PC-9 (cell line): ENCODE results near the gene LRRC27. TPM values are rescaled to one million over a fixed set of nuclear protein-coding genes. Genes with fewer than 3 reads are reported as not detected.

Source experiments
- BruUV-seq: library from RNA; stranded (reverse); fragments of 400-500 nt; replicated peaks from 2 replicates; lab custom pipeline; 2021; lab: Mats Ljungman, UMichigan
- CTCF ChIA-PET: fragments of 300-600 bp; sonication (Branson Sonifier 250); formaldehyde crosslinking; loops from one replicate; lab custom pipeline; 2022; ENCODE audit warnings: antibody characterized with exemption; lab: Charles Lee
- POLR2A ChIA-PET: fragments of 300-600 bp; sonication (Branson Sonifier 250); formaldehyde crosslinking; loops from one replicate; lab custom pipeline; 2022; ENCODE audit warnings: antibody characterized with exemption; ENCODE audit not compliant: unreplicated experiment; lab: Charles Lee
- DNase-seq, 2 experiments: peaks; one replicate each; pipeline versions ENCODE4 v3.0.0 to v3.0.0-alpha.2; 2015 to 2022; ENCODE audit warnings: mixed read lengths in 1 of 2
- H2AFZ ChIP-seq: fragments of 200-600 bp; sonication (generic); 2 replicates; pipeline ENCODE4 v1.8.1; 2017; ENCODE audit warnings: antibody characterized with exemption
- H3F3A ChIP-seq: fragments of 200-600 bp; sonication (generic); 2 replicates; pipeline ENCODE4 v1.8.1; 2017; ENCODE audit warnings: antibody characterized with exemption, mild to moderate bottlenecking, low read depth; ENCODE audit not compliant: insufficient read depth
- H3K27ac ChIP-seq: fragments of 200-600 bp; sonication (generic); 2 replicates; pipeline ENCODE4 v1.6.1; 2016; ENCODE audit warnings: mixed run types
- H3K27me3 ChIP-seq: fragments of 200-600 bp; sonication (generic); 2 replicates; pipeline ENCODE4 v1.6.1; 2016; ENCODE audit warnings: low read depth, mixed run types; ENCODE audit not compliant: insufficient read depth
- H3K36me3 ChIP-seq: fragments of 200-600 bp; sonication (generic); 2 replicates; pipeline ENCODE4 v1.6.1; 2016; ENCODE audit warnings: low read depth, mixed run types
- H3K4me1 ChIP-seq: fragments of 200-600 bp; sonication (generic); replicated peaks from 2 replicates; pipeline ENCODE4 v1.6.1; 2016; ENCODE audit warnings: mixed run types; ENCODE audit not compliant: insufficient read depth
- H3K4me2 ChIP-seq: fragments of 200-600 bp; sonication (generic); 2 replicates; pipeline ENCODE4 v1.6.1; 2017; ENCODE audit warnings: mixed run types
- H3K4me3 ChIP-seq: fragments of 200-600 bp; sonication (generic); 2 replicates; pipeline ENCODE4 v1.6.1; 2016; ENCODE audit warnings: mixed run types
- H3K79me2 ChIP-seq: fragments of 200-600 bp; sonication (generic); 2 replicates; pipeline ENCODE4 v1.6.1; 2017; ENCODE audit warnings: low read depth, mixed run types
- H3K9me2 ChIP-seq: fragments of 200-600 bp; sonication (generic); 2 replicates; pipeline ENCODE4 v1.8.1; 2017; ENCODE audit warnings: mild to moderate bottlenecking; ENCODE audit not compliant: insufficient read depth
- H3K9me3 ChIP-seq: fragments of 200-600 bp; sonication (generic); 2 replicates; pipeline ENCODE4 v1.8.1; 2016; ENCODE audit warnings: low read depth; ENCODE audit not compliant: insufficient read depth
- H4K20me1 ChIP-seq: fragments of 200-600 bp; sonication (generic); 2 replicates; pipeline ENCODE4 v1.8.1; 2017; ENCODE audit not compliant: insufficient read depth
- CTCF ChIP-seq: fragments of 200-600 bp; sonication (generic); conservative IDR thresholded peaks from 2 replicates; pipeline ENCODE4 v1.6.1; 2017; ENCODE audit warnings: mixed run types, antibody characterized with exemption, mild to moderate bottlenecking, moderate library complexity
- EZH2 ChIP-seq: fragments of 200-600 bp; sonication (generic); IDR thresholded peaks from 2 replicates; pipeline ENCODE4 v1.8.0; 2017; ENCODE audit warnings: antibody characterized with exemption, low read depth
- intact Hi-C: fragments of 100-400 bp; cut with micrococcal nuclease; formaldehyde crosslinking; loops from one replicate; pipeline ENCODE4 v1.10.0; 2022; ENCODE audit not compliant: unreplicated experiment
- total RNA-seq: library from RNA; stranded (reverse); gene quantifications from 2 replicates; pipeline ENCODE4 v1.2.3, GENCODE V29; 2021

The LRRC27 gene
- total RNA-seq, 1 experiment from 2014 or later, result 10.0 TPM

- intact Hi-C loops, result no loop called here
- no peaks in the 10 kb centered on the region for H3K79me2 ChIP-seq
- H3F3A ChIP-seq, result no peaks in the 10 kb centered on the region
- no peak overlapping the region for H3K4me3 ChIP-seq
- no peaks in the 10 kb centered on the region for H3K36me3 ChIP-seq
- H2AFZ ChIP-seq, result no peak overlapping the region
- TF ChIP-seq CTCF, result no peak
- no peak for TF ChIP-seq EZH2
- no peaks in the 10 kb centered on the region for H3K4me1 ChIP-seq
- ChIA-PET POLR2A (no interaction called here), CTCF (interaction anchor here (0.6 kb wide), 1 partner anchor 8 kb away, joined by 5 read pairs; no protein-coding TSS in a partner anchor)
- no peak overlapping the region for H3K4me2 ChIP-seq
- no peaks in the 10 kb centered on the region for H4K20me1 ChIP-seq
- DNase-seq, result no peak
- no peaks in the 10 kb centered on the region for H3K27me3 ChIP-seq
- no peaks in the 10 kb centered on the region for H3K9me3 ChIP-seq
- BruUV-seq, result no TSS peak
- no peaks in the 10 kb centered on the region for H3K9me2 ChIP-seq
- H3K27ac ChIP-seq, result no peak overlapping the region
Observed at GRCh38 chr10:132341781-132342180, 9.8 kb downstream of the LRRC27 start.

DNA sequence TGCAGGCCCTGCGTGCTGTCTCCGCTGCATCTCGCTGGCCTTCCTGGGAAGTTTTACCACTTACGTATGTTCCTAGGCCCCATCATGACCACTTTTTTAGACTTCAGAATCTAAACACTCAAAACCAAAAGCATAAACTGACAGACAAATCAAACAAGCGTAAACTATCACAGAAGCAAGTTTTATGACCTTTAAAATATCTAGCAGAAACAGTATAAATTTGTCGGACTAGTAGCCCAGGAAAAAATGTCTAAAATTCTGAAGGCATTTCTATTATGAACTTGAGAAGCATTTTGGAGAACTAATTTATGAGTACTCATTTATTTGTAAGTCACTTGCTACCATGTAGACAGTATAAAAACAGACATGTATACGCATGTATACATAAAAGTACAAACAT lies 10.6 kb downstream of the LRRC27 start:
- POLR2A ChIA-PET, result no interaction called here
- H3K4me1 ChIP-seq, result no peaks in the 10 kb centered on the region
- no peaks in the 10 kb centered on the region for H3K9me2 ChIP-seq
- intact Hi-C loops, result no loop called here
- no peak for DNase-seq
- CTCF ChIA-PET, result interaction anchor here (0.6 kb wide), 1 partner anchor 9 kb away, joined by 5 read pairs; no protein-coding TSS in a partner anchor
- no peaks in the 10 kb centered on the region for H4K20me1 ChIP-seq
- no peaks in the 10 kb centered on the region for H3F3A ChIP-seq
- H3K79me2 ChIP-seq, result no peaks in the 10 kb centered on the region
- no peak overlapping the region for H3K4me3 ChIP-seq
- H3K4me2 ChIP-seq, result no peak overlapping the region
- no peak overlapping the region for H3K27ac ChIP-seq
- TF ChIP-seq EZH2 (no peak), CTCF (no peak)
- H3K9me3 ChIP-seq, result no peaks in the 10 kb centered on the region
- H3K27me3 ChIP-seq, result no peaks in the 10 kb centered on the region
- no peaks in the 10 kb centered on the region for H3K36me3 ChIP-seq
- no peak overlapping the region for H2AFZ ChIP-seq
- BruUV-seq, result no TSS peak

DNA sequence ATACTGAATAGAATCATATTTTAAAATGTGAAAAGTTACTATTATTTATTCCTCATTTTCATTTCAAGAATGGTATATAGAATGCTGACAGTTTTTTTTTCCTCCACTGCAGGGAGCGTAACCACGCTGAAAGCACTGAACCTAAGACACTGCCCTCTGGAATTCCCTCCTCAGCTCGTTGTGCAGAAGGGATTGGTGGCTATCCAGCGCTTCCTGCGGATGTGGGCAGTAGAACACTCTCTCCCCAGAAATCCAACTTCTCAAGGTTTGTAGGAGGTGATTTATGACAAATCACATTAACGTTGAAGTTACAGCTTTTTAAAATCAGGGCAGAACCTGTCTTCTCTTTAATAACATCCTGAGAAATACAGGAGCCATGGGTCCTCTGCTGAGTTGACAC lies 12.4 kb downstream of the LRRC27 start:
- no peak overlapping the region for H2AFZ ChIP-seq
- H3K79me2 ChIP-seq, result no peaks in the 10 kb centered on the region
- H4K20me1 ChIP-seq, result no peaks in the 10 kb centered on the region
- no peaks in the 10 kb centered on the region for H3K4me1 ChIP-seq
- no peak overlapping the region for H3K4me2 ChIP-seq
- no peak for TF ChIP-seq EZH2
- TF ChIP-seq CTCF, result no peak
- CTCF ChIA-PET, result interaction anchor here (0.7 kb wide), 1 partner anchor 45 kb away, joined by 3 read pairs; no protein-coding TSS in a partner anchor
- no TSS peak for BruUV-seq
- H3K27me3 ChIP-seq, result no peaks in the 10 kb centered on the region
- H3K4me3 ChIP-seq, result no peak overlapping the region
- H3K27ac ChIP-seq, result no peak overlapping the region
- DNase-seq, result no peak
- H3K36me3 ChIP-seq, result no peaks in the 10 kb centered on the region
- no peaks in the 10 kb centered on the region for H3K9me2 ChIP-seq
- no peaks in the 10 kb centered on the region for H3K9me3 ChIP-seq
- intact Hi-C loops, result no loop called here
- POLR2A ChIA-PET, result no interaction called here
- H3F3A ChIP-seq, result no peaks in the 10 kb centered on the region
